ENCODE measurements around the gene PUM2.

Gene PUM2

DNA sequence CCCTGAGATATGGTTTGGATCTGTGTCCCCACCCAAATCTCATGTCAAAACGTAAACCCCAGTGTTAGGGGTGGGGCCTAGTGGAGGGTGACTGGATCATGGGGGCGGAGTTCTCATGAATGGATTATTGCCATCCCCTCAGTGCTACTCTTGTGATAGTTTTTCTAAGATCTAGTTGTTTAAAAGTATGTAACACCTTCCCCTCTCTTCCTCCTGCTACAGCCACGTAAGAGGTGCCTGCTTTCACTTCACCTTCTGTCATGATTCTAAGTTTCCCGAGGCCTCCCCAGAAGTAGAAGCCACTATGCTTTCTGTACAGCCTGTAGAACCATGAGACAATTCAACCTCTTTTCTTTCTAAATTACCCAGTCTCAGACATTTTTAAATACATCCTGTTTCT, 16.9 kb downstream of the PUM2 start:
- H3K4me2 ChIP-seq (ENCODE audit: low read depth, low read length) = no peak overlapping the region
- H3K27me3 ChIP-seq (replicated peaks; ENCODE audit: insufficient read depth, low read length) = no peaks in the 10 kb centered on the region
- H3K4me3 ChIP-seq (ENCODE audit: low read length) = no peak overlapping the region
- no peak overlapping the region for H3K27ac ChIP-seq (ENCODE audit: low read length)
- H3F3A ChIP-seq (ENCODE audit: insufficient read depth, low read length) = no peaks in the 10 kb centered on the region
- no peak overlapping the region for H3K9ac ChIP-seq (ENCODE audit: low read length)
- H3K36me3 ChIP-seq (replicated peaks; ENCODE audit: insufficient read depth, low read length) = peaks cover 4% of the 10 kb centered on the region
- no peaks in the 10 kb centered on the region for H3K9me2 ChIP-seq (replicated peaks; ENCODE audit: insufficient read depth, low read length)
- peaks cover 100% of the 10 kb centered on the region for H3K79me2 ChIP-seq (ENCODE audit: low read length)
- peaks cover 92% of the 10 kb centered on the region for H4K20me1 ChIP-seq (ENCODE audit: insufficient read depth, low read length)
- H3K4me1 ChIP-seq (ENCODE audit: low read length) = peaks cover 5% of the 10 kb centered on the region; the same call in 1 of the 2 replicates
- H2AFZ ChIP-seq (ENCODE audit: low read length) = no peak overlapping the region
- TF ChIP-seq, protein P1, sequence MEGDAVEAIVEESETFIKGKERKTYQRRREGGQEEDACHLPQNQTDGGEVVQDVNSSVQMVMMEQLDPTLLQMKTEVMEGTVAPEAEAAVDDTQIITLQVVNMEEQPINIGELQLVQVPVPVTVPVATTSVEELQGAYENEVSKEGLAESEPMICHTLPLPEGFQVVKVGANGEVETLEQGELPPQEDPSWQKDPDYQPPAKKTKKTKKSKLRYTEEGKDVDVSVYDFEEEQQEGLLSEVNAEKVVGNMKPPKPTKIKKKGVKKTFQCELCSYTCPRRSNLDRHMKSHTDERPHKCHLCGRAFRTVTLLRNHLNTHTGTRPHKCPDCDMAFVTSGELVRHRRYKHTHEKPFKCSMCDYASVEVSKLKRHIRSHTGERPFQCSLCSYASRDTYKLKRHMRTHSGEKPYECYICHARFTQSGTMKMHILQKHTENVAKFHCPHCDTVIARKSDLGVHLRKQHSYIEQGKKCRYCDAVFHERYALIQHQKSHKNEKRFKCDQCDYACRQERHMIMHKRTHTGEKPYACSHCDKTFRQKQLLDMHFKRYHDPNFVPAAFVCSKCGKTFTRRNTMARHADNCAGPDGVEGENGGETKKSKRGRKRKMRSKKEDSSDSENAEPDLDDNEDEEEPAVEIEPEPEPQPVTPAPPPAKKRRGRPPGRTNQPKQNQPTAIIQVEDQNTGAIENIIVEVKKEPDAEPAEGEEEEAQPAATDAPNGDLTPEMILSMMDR (IDR thresholded peaks at IDR 0.05; ENCODE audit: low read length) = no peak
- no peak for TF ChIP-seq EZH2phosphoT487 (IDR thresholded peaks at IDR 0.05; ENCODE audit: low read length)
- TF ChIP-seq EZH2 (optimal IDR thresholded peaks at IDR 0.05; ENCODE audit: low read depth, low read length) = no peak
- DNase-seq = no peak
- no peaks in the 10 kb centered on the region for H3K9me3 ChIP-seq (replicated peaks; ENCODE audit: insufficient read depth, low read length)

DNA sequence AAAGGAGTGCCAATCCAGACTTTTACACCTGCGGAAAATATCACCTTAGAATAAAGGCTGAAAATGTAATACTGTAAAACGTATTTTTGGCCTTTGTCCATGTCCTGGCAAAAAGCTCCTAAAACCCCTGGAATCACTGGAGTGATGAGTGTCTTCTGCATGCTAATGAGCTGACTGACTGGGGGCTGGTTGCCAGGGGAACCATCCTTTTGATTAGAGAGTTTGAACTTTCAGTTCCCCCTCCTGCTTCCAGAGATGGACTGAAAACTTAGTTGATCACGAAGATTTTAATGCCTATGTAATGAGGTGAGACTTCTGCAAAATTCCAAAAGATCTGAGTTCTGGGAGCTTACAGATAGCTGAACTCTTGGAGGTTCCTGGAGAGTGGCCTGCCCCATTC, 20.5 kb downstream of the PUM2 start:
- H3K4me1 ChIP-seq (ENCODE audit: low read length) = peaks cover 5% of the 10 kb centered on the region; the same call in 1 of the 2 replicates

DNA sequence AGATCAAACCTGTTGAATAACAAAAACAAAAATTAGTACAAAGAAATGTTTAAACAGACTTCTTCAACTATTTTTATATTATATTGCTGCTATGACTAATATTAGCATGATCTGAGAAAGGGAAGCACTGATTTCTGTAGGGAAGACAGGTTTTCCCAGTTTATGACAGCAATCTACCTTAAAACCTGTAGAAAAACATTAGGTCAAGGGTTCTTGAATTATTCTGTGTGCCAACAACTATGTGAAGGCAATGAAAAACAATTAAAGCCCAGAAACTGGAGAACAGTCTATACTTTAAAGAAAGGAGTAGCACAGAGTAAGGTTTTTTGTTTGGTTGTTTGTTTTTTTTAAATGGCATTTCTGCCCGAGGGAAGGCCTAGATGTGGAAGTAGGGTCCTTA, 23.3 kb downstream of the PUM2 start:
- H3K9me2 ChIP-seq (replicated peaks; ENCODE audit: insufficient read depth, low read length) = no peaks in the 10 kb centered on the region
- H3K79me2 ChIP-seq (ENCODE audit: low read length) = peaks cover 100% of the 10 kb centered on the region
- H2AFZ ChIP-seq (ENCODE audit: low read length) = no peak overlapping the region
- H3K27me3 ChIP-seq (replicated peaks; ENCODE audit: insufficient read depth, low read length) = no peaks in the 10 kb centered on the region
- H3K4me3 ChIP-seq (ENCODE audit: low read length) = no peak overlapping the region
- H3F3A ChIP-seq (ENCODE audit: insufficient read depth, low read length) = peaks cover 12% of the 10 kb centered on the region
- H3K9me3 ChIP-seq (replicated peaks; ENCODE audit: insufficient read depth, low read length) = no peaks in the 10 kb centered on the region
- no peak for TF ChIP-seq EZH2 (optimal IDR thresholded peaks at IDR 0.05; ENCODE audit: low read depth, low read length)
- TF ChIP-seq, protein P1 (IDR thresholded peaks at IDR 0.05; ENCODE audit: low read length) = no peak
- no peak for TF ChIP-seq EZH2phosphoT487 (IDR thresholded peaks at IDR 0.05; ENCODE audit: low read length)
- H3K4me2 ChIP-seq (ENCODE audit: low read depth, low read length) = no peak overlapping the region
- H4K20me1 ChIP-seq (ENCODE audit: insufficient read depth, low read length) = peaks cover 69% of the 10 kb centered on the region
- no peak for DNase-seq
- no peak overlapping the region for H3K9ac ChIP-seq (ENCODE audit: low read length)
- peaks cover 20% of the 10 kb centered on the region for H3K36me3 ChIP-seq (replicated peaks; ENCODE audit: insufficient read depth, low read length)
- H3K27ac ChIP-seq (ENCODE audit: low read length) = no peak overlapping the region
- no peaks in the 10 kb centered on the region for H3K4me1 ChIP-seq (ENCODE audit: low read length)

More for the DNA sequence above, 20.5 kb downstream of the PUM2 start:
- H3K9me2 ChIP-seq (replicated peaks; ENCODE audit: insufficient read depth, low read length) = no peaks in the 10 kb centered on the region
- H3F3A ChIP-seq (ENCODE audit: insufficient read depth, low read length) = peaks cover 12% of the 10 kb centered on the region
- no peak overlapping the region for H3K27ac ChIP-seq (ENCODE audit: low read length)
- no peak overlapping the region for H3K4me3 ChIP-seq (ENCODE audit: low read length)
- H3K79me2 ChIP-seq (ENCODE audit: low read length) = peaks cover 100% of the 10 kb centered on the region
- no peak overlapping the region for H2AFZ ChIP-seq (ENCODE audit: low read length)
- no peak for TF ChIP-seq EZH2 (optimal IDR thresholded peaks at IDR 0.05; ENCODE audit: low read depth, low read length)
- TF ChIP-seq, protein P1 (IDR thresholded peaks at IDR 0.05; ENCODE audit: low read length) = no peak
- TF ChIP-seq EZH2phosphoT487 (IDR thresholded peaks at IDR 0.05; ENCODE audit: low read length) = no peak
- peaks cover 5% of the 10 kb centered on the region for H3K36me3 ChIP-seq (replicated peaks; ENCODE audit: insufficient read depth, low read length)
- DNase-seq = no peak
- no peak overlapping the region for H3K4me2 ChIP-seq (ENCODE audit: low read depth, low read length)
- H3K27me3 ChIP-seq (replicated peaks; ENCODE audit: insufficient read depth, low read length) = no peaks in the 10 kb centered on the region
- peaks cover 83% of the 10 kb centered on the region for H4K20me1 ChIP-seq (ENCODE audit: insufficient read depth, low read length)
- no peak overlapping the region for H3K9ac ChIP-seq (ENCODE audit: low read length)
- no peaks in the 10 kb centered on the region for H3K9me3 ChIP-seq (replicated peaks; ENCODE audit: insufficient read depth, low read length)

Data from MM.1S (cell line).